GM10847 (cell line): ENCODE data around the gene ARPC4.

Experiments
- POLR2A ChIP-seq: IDR thresholded peaks from 2 replicates; pipeline ENCODE4 v1.6.1; 2011; ENCODE audit not compliant: insufficient read length; ENCODE audit errors: extremely low read depth

ARPC4 gene

GRCh38 chr3:9826815-9827573 is 34.1 kb downstream of the ARPC4 start:
- no peak for TF ChIP-seq POLR2A

GRCh38 chr3:9828801-9829755 is 36.2 kb downstream of the ARPC4 start:
- TF ChIP-seq POLR2A: no peak

GRCh38 chr3:9831253-9831652 is 38.4 kb downstream of the ARPC4 start:
- TF ChIP-seq POLR2A: no peak

GRCh38 chr3:9833078-9833477 is 40.2 kb downstream of the ARPC4 start:
- TF ChIP-seq POLR2A: no peak

GRCh38 chr3:9834520-9835380 is 41.9 kb downstream of the ARPC4 start:
- no peak for TF ChIP-seq POLR2A

- TF ChIP-seq POLR2A: no peak
Observed at GRCh38 chr3:9837701-9838582, 45.1 kb downstream of the ARPC4 start.

- TF ChIP-seq POLR2A: no peak
Observed at GRCh38 chr3:9838856-9839255, 46.0 kb downstream of the ARPC4 start.

- no peak for TF ChIP-seq POLR2A
Observed at GRCh38 chr3:9841015-9841414, 48.1 kb downstream of the ARPC4 start.

- peak; percentile 72 for TF ChIP-seq POLR2A
Observed at GRCh38 chr3:9843715-9844438, 51.0 kb downstream of the ARPC4 start, which contains the start of gene RPUSD3. RPUSD3 (minus strand) TSS chr3:9844008; CDS start chr3:9843990, 18 bp downstream.

- no peak for TF ChIP-seq POLR2A
Observed at GRCh38 chr3:9846231-9846630, 53.3 kb downstream of the ARPC4 start.

GRCh38 chr3:9846931-9847488 is 54.1 kb downstream of the ARPC4 start:
- no peak for TF ChIP-seq POLR2A

GRCh38 chr3:9852528-9852927 is 59.6 kb downstream of the ARPC4 start:
- no peak for TF ChIP-seq POLR2A

- no peak for TF ChIP-seq POLR2A
Observed at GRCh38 chr3:9855594-9855993, 62.7 kb downstream of the ARPC4 start.
